C4-2B (cell line): Measurements from ENCODE around the gene PGAM5.
"Not testable (repeated sequence)": the region's sequence is repeated elsewhere in the genome, so short reads cannot be mapped to it uniquely, and the experiment has no call there.

Experiments used
- CTCF ChIP-seq: fragments of 450-650 bp; conservative IDR thresholded peaks from 2 replicates; pipeline ENCODE4 v1.5.1; 2017; ENCODE audit warnings: mild to moderate bottlenecking
- ZFX ChIP-seq: fragments of 450-650 bp; IDR thresholded peaks from 2 replicates; pipeline ENCODE4 v1.6.1; 2017

- TF ChIP-seq CTCF, ZFX: not testable (repeated sequence)
These were observed 18.6 kb upstream of the PGAM5 start for GRCh38 chr12:132692030-132692429.
